Measurements from ENCODE around the gene CLK4. TPM values are rescaled to one million over a fixed set of nuclear protein-coding genes. Genes with fewer than 3 reads are reported as not detected.

Gene CLK4
- total and polyA plus RNA-seq, 9 donors, result 26.8 to 37.6 (median 32.9) TPM

GRCh38 chr5:178667101-178667500 is 40.3 kb upstream of the CLK4 start:
- no peak overlapping the region for H3K27ac ChIP-seq (ENCODE audit: low read length)

GRCh38 chr5:178664141-178664540 is 37.3 kb upstream of the CLK4 start:
- WGBS (ENCODE audit: insufficient coverage), result 48% methylated on average over 3 of the region's 3 CpGs
- H3K4me1 ChIP-seq (ENCODE audit: control insufficient read depth, insufficient read depth, low read length), result no peaks in the 10 kb centered on the region
- H3K9me3 ChIP-seq (replicated peaks; ENCODE audit: control insufficient read depth, low read depth, low read length), result no peaks in the 10 kb centered on the region
- H3K36me3 ChIP-seq (ENCODE audit: control insufficient read depth, insufficient read depth, low read length), result no peaks in the 10 kb centered on the region
- no peak for DNase-seq
- H3K27me3 ChIP-seq (ENCODE audit: control insufficient read depth, insufficient read depth, low read length), result no peaks in the 10 kb centered on the region
- H3K4me3 ChIP-seq (ENCODE audit: low read length), result no peak overlapping the region
- H3K27ac ChIP-seq (ENCODE audit: low read length), result no peak overlapping the region

More at GRCh38 chr5:178667101-178667500, 40.3 kb upstream of the CLK4 start:
- WGBS (ENCODE audit: insufficient coverage), result 38% methylated on average over 3 of the region's 5 CpGs
- Histone ChIP-seq H3K4me1 (ENCODE audit: control insufficient read depth, insufficient read depth, low read length) (no peaks in the 10 kb centered on the region), H3K27me3 (ENCODE audit: control insufficient read depth, insufficient read depth, low read length) (peaks cover 3% of the 10 kb centered on the region), H3K9me3 (replicated peaks; ENCODE audit: control insufficient read depth, low read depth, low read length) (no peaks in the 10 kb centered on the region), H3K36me3 (ENCODE audit: control insufficient read depth, insufficient read depth, low read length) (no peaks in the 10 kb centered on the region), H3K4me3 (ENCODE audit: low read length) (no peak overlapping the region)
- no peak for DNase-seq

GRCh38 chr5:178662541-178662860 is 35.7 kb upstream of the CLK4 start:
- WGBS (ENCODE audit: insufficient coverage), result 92% methylated on average over 8 of the region's 10 CpGs
- DNase-seq, result no peak
- Histone ChIP-seq H3K27ac (ENCODE audit: low read length) (no peak overlapping the region), H3K4me3 (ENCODE audit: low read length) (no peak overlapping the region), H3K27me3 (ENCODE audit: control insufficient read depth, insufficient read depth, low read length) (peaks cover 2% of the 10 kb centered on the region), H3K9me3 (replicated peaks; ENCODE audit: control insufficient read depth, low read depth, low read length) (no peaks in the 10 kb centered on the region), H3K4me1 (ENCODE audit: control insufficient read depth, insufficient read depth, low read length) (no peaks in the 10 kb centered on the region), H3K36me3 (ENCODE audit: control insufficient read depth, insufficient read depth, low read length) (no peaks in the 10 kb centered on the region)

DNA sequence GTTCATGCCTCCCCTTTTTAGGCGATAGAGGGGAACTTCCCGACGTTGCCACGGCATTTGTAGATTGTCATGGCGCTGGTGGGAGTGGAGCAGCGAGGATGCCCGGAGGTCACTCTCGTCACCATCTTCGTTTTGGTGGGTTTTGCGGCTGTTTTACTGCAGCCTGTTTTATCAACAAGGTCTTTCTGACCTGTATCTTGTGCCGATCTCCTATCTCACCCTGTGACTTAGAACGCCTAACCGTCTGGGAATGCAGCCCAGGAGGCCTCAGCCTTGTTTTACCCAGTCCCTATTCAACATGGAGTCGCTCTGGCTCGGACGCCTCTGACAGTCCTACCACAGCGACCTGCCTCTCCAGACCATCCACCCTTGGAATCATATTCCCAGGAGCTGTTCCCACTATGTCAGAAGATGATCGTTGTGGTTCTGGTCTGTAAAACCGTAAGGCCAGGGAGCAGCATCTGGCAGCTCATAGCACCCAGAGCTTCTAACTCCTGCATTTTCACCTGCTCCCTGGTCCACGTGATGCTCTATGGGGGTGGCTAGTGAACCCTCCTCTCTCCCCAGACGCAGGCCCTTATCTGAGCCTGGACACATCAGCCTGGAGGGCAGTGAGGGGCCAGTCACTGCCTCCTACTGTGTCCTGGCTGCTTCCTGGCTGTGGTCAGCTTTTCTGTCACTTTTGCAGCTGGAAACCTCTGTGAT is 35.1 kb upstream of the CLK4 start:
- WGBS (ENCODE audit: insufficient coverage), result 93% methylated on average over 20 of the region's 21 CpGs
- DNase-seq, result no peak
- H3K27ac ChIP-seq (ENCODE audit: low read length), result no peak overlapping the region
- H3K9me3 ChIP-seq (replicated peaks; ENCODE audit: control insufficient read depth, low read depth, low read length), result no peaks in the 10 kb centered on the region
- no peaks in the 10 kb centered on the region for H3K4me1 ChIP-seq (ENCODE audit: control insufficient read depth, insufficient read depth, low read length)
- no peak overlapping the region for H3K4me3 ChIP-seq (ENCODE audit: low read length)
- no peaks in the 10 kb centered on the region for H3K36me3 ChIP-seq (ENCODE audit: control insufficient read depth, insufficient read depth, low read length)
- H3K27me3 ChIP-seq (ENCODE audit: control insufficient read depth, insufficient read depth, low read length), result peaks cover 2% of the 10 kb centered on the region

DNA sequence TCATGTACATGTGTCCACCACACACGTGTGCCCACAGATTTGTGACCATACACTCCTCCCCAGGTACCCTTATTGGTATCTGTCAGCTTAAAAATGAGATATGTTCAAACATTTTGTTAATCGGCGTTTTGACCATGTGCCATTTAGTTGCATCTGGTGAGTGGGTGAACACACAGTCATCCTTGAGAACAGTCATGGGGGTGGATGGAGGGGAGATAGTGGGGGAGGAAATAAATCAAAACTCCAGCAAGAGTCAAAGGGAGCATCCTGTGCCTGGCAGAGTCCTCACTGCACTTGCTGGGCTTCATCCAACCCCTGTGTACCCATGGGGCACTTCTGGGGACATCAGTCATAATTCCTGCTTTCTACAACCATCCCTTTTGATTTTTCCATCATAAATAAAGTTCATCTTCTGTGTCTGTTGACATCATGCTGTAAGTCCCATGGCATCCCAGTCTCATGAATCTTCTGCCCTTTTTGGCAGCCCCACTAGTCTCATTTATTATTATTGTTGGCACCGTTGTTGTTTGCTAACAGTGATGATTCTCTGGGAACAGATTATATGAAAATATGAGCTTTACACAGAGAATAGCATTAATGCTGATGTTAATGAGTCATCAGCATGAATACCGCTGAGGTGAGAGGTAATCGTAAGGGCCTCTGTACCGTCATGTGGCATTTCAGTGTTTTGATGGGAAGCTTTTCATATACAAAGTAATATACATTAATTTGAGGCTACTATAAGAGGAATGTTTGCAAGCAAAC is 24.4 kb upstream of the CLK4 start:
- WGBS (ENCODE audit: insufficient coverage), result no CpG with 5 or more reads among the region's 7 CpGs
- Histone ChIP-seq H3K27ac (ENCODE audit: low read length) (no peak overlapping the region), H3K36me3 (ENCODE audit: control insufficient read depth, insufficient read depth, low read length) (no peaks in the 10 kb centered on the region), H3K9me3 (replicated peaks; ENCODE audit: control insufficient read depth, low read depth, low read length) (no peaks in the 10 kb centered on the region), H3K4me1 (ENCODE audit: control insufficient read depth, insufficient read depth, low read length) (no peaks in the 10 kb centered on the region), H3K27me3 (ENCODE audit: control insufficient read depth, insufficient read depth, low read length) (peaks cover 6% of the 10 kb centered on the region), H3K4me3 (ENCODE audit: low read length) (no peak overlapping the region)
- DNase-seq, result no peak

- no peak overlapping the region for H3K4me3 ChIP-seq (ENCODE audit: low read length)
- H3K4me1 ChIP-seq (ENCODE audit: control insufficient read depth, insufficient read depth, low read length), result no peaks in the 10 kb centered on the region
- H3K27me3 ChIP-seq (ENCODE audit: control insufficient read depth, insufficient read depth, low read length), result peaks cover 6% of the 10 kb centered on the region
- H3K9me3 ChIP-seq (replicated peaks; ENCODE audit: control insufficient read depth, low read depth, low read length), result no peaks in the 10 kb centered on the region
- WGBS (ENCODE audit: insufficient coverage), result 88% methylated on average over 4 of the region's 5 CpGs
- no peaks in the 10 kb centered on the region for H3K36me3 ChIP-seq (ENCODE audit: control insufficient read depth, insufficient read depth, low read length)
- no peak for DNase-seq
- H3K27ac ChIP-seq (ENCODE audit: low read length), result no peak overlapping the region
Observed at GRCh38 chr5:178650214-178650613, 23.4 kb upstream of the CLK4 start.

GRCh38 chr5:178649580-178649979 is 22.7 kb upstream of the CLK4 start:
- H3K4me3 ChIP-seq (ENCODE audit: low read length), result no peak overlapping the region
- H3K9me3 ChIP-seq (replicated peaks; ENCODE audit: control insufficient read depth, low read depth, low read length), result no peaks in the 10 kb centered on the region
- no peak for DNase-seq
- peaks cover 4% of the 10 kb centered on the region for H3K27me3 ChIP-seq (ENCODE audit: control insufficient read depth, insufficient read depth, low read length)
- no peaks in the 10 kb centered on the region for H3K4me1 ChIP-seq (ENCODE audit: control insufficient read depth, insufficient read depth, low read length)
- H3K36me3 ChIP-seq (ENCODE audit: control insufficient read depth, insufficient read depth, low read length), result no peaks in the 10 kb centered on the region
- 76% methylated on average over 3 of the region's 3 CpGs for WGBS (ENCODE audit: insufficient coverage)
- no peak overlapping the region for H3K27ac ChIP-seq (ENCODE audit: low read length)

- Histone ChIP-seq H3K4me3 (ENCODE audit: low read length) (no peak overlapping the region), H3K4me1 (ENCODE audit: control insufficient read depth, insufficient read depth, low read length) (no peaks in the 10 kb centered on the region), H3K9me3 (replicated peaks; ENCODE audit: control insufficient read depth, low read depth, low read length) (peaks cover 2% of the 10 kb centered on the region), H3K27me3 (ENCODE audit: control insufficient read depth, insufficient read depth, low read length) (peaks cover 2% of the 10 kb centered on the region), H3K36me3 (ENCODE audit: control insufficient read depth, insufficient read depth, low read length) (no peaks in the 10 kb centered on the region), H3K27ac (ENCODE audit: low read length) (no peak overlapping the region)
- WGBS (ENCODE audit: insufficient coverage), result 43% methylated on average over 2 of the region's 7 CpGs
- no peak for DNase-seq
Observed at GRCh38 chr5:178644826-178645545, 18.1 kb upstream of the CLK4 start.

DNA sequence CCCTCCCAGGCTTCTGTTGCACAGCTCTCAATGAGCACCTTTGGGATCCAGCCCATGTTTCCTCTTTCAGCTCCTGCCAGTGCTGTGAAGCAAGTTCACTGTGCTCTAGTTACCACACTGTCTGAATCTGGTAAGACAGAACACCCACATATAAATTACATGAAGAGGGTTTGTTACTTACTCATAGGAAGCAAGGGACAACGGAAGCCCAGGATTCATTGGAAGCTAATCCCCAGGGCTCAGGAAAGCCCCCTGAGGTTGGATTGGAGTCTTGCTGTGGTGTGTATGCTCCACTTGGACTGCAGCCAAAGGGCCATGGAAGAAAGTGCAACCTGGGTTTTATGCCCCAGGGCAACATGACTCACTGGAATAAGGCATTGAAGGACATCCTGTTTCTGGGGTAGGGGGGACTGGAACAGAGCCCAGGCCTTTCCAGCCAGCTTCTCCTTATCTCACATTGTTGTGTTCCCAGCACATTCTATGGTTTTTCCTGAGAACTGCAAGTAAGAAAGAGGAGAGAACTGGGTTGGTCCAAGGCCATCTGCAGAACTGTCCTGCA is 15.6 kb upstream of the CLK4 start:
- no peaks in the 10 kb centered on the region for H3K36me3 ChIP-seq (ENCODE audit: control insufficient read depth, insufficient read depth, low read length)
- H3K4me3 ChIP-seq (ENCODE audit: low read length), result no peak overlapping the region
- no peak overlapping the region for H3K27ac ChIP-seq (ENCODE audit: low read length)
- no peaks in the 10 kb centered on the region for H3K4me1 ChIP-seq (ENCODE audit: control insufficient read depth, insufficient read depth, low read length)
- 67% methylated on average over 1 of the region's 1 CpG for WGBS (ENCODE audit: insufficient coverage)
- DNase-seq, result no peak
- H3K9me3 ChIP-seq (replicated peaks; ENCODE audit: control insufficient read depth, low read depth, low read length), result peaks cover 2% of the 10 kb centered on the region
- H3K27me3 ChIP-seq (ENCODE audit: control insufficient read depth, insufficient read depth, low read length), result no peaks in the 10 kb centered on the region

DNA sequence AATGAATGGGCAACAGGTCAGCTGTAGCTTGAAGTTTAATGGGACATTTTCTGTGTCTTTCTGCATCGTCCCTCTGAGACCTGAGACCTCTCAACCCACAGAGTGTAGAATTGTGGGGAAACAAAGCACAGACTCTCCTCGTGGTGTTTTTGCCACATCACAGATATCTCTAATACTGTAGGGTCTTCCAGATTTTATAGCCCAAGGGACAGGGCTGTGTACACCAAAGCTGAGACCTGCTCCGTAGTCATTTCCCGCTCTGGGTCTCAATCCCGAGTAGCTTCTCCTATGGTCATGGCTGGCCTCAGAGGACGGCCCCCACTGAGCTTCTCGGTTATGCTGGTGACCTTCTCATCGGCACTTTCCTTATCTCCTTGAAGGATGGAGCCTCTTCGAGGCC is 14.9 kb upstream of the CLK4 start:
- H3K36me3 ChIP-seq (ENCODE audit: control insufficient read depth, insufficient read depth, low read length), result no peaks in the 10 kb centered on the region
- H3K4me1 ChIP-seq (ENCODE audit: control insufficient read depth, insufficient read depth, low read length), result no peaks in the 10 kb centered on the region
- H3K27ac ChIP-seq (ENCODE audit: low read length), result no peak overlapping the region
- no peaks in the 10 kb centered on the region for H3K27me3 ChIP-seq (ENCODE audit: control insufficient read depth, insufficient read depth, low read length)
- H3K4me3 ChIP-seq (ENCODE audit: low read length), result no peak overlapping the region
- H3K9me3 ChIP-seq (replicated peaks; ENCODE audit: control insufficient read depth, low read depth, low read length), result peaks cover 2% of the 10 kb centered on the region
- 72% methylated on average over 7 of the region's 9 CpGs for WGBS (ENCODE audit: insufficient coverage)
- DNase-seq, result no peak

Data from muscle of leg (tissue), 11 donors.